T-helper 1 cell (primary cell): ENCODE data around the gene ZNF407.

Source experiments
- DNase-seq, 5 donors: peaks; one replicate each; pipeline ENCODE4 v3.0.0-alpha.2; 2012 to 2020

The ZNF407 gene

GRCh38 chr18:75031717-75032317, 434.1 kb downstream of the ZNF407 start:
- DNase-seq = no peak

- DNase-seq = no peak
Measured at GRCh38 chr18:75033516-75033915, 435.8 kb downstream of the ZNF407 start.

DNA sequence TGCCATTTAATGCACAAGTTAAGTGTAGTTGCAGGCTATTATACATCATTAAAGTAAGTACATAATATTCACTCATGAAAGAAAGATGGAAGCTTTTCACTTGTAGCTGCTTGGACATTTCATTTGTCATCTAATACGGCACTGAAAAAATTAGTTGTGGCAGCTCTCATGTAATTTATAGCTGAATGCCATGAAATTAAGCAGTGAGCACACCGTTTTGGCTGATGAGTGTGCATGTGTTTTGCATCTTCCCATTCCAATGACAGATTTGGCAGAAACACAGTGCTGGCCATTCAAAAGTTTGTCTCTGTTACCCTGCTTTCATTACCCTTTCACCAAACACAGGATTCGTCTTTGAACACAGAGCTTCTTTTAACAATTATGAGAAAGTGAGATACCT, 437.3 kb downstream of the ZNF407 start:
- no peak for DNase-seq

GRCh38 chr18:75035928-75036327, 438.3 kb downstream of the ZNF407 start:
- DNase-seq = peak in 1 of 5 donors; percentile 15

- DNase-seq = no peak
Measured at GRCh38 chr18:75036917-75037688, 439.4 kb downstream of the ZNF407 start.

GRCh38 chr18:75037689-75037955, 440.0 kb downstream of the ZNF407 start:
- DNase-seq = no peak

- no peak for DNase-seq
Measured at GRCh38 chr18:75041586-75041985, 443.9 kb downstream of the ZNF407 start.

GRCh38 chr18:75043478-75043877, 445.8 kb downstream of the ZNF407 start:
- DNase-seq = no peak

GRCh38 chr18:75044296-75044695, 446.6 kb downstream of the ZNF407 start:
- DNase-seq = no peak

- DNase-seq = no peak
Measured at GRCh38 chr18:75044791-75045190, 447.1 kb downstream of the ZNF407 start.

DNA sequence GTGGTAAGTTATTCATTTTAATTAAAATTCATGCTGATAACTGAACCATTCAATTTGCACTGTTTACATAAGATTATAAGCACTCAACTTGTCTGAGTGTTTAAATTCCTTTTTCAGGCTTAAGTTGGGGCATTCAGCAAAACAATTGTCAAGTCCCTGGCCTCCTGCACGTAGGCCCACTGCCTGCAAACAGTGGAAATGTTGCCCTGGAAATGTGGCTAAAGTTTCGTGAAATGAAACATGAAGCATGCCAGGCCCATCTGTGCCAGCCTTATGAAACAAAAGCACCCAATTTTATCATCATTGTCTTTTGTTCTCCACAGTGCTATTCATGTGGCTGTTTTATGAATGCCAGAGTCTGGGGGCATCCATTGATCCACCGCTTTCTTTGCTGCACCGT, 447.6 kb downstream of the ZNF407 start:
- no peak for DNase-seq

DNA sequence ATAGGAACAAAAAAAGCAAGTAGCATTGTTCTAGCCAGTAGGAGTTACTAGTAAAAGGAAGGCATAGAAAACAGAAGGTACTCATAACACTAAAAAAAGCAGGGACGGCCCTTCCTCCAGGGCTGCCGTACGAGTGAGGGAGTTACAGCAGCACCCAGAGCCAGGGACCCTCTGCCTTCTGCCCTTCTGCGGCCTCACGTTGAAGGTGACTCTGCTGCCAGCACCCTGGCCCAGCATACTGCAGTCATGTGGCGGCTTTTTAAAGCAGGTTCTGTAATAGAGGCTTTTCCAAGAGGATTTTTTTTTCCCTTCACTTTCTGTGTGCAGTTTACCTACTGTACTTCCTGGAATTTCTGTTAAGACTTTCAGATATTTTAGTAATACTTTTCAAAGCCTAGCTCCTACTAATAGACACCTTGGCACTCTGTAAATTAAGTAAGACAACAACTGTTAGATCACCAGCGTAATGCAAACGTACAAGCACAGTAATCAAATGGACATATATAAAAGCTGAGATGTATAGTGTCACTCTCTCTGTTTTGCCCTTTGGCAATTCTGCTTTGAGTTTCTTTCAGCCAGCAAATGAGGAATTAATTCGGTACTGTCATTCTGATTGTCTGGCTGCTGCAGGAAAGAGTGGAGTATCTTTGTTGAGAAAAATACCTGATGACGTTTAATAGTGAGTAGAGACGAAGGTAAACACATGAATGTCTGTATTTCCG, 449.7 kb downstream of the ZNF407 start:
- DNase-seq = no peak

- DNase-seq = no peak
Measured at GRCh38 chr18:75048776-75049454, 451.2 kb downstream of the ZNF407 start.

DNA sequence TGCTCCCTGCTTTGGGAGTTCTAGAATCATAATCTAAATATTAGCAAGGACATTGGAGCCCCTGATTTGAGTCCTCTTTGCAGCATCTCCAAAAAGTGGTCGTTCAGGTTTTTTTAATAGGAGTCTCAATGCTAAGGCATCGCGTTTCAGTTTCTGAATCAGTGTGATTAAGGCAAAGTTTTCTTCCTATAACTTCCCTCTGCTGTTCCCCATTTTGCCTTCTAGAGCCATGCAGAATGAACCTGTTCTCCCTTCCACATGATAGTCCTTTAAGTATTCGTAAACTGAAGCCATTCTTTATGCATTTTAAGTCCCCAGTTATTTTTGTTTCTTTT, 451.8 kb downstream of the ZNF407 start:
- no peak for DNase-seq

GRCh38 chr18:75051757-75052156, 454.1 kb downstream of the ZNF407 start:
- no peak for DNase-seq

DNA sequence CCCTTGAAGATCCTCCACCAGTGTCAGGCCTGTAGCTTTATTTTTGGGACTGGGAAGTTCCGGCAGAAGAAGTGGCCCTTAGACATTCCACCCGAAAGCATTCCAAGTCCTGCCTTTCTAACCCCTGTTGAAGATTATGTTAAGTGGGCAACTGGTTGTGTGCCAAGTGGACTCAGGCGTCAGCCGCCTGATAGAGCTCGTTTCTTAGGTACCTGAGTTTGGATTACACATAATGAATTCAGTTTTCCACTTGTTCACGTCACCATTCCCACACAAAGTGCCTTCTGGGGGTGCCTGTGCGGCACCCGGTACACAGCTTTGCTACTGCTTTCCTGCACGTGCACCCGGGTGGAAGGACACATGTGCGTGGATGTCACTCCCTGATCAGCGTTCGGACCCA, 454.8 kb downstream of the ZNF407 start:
- DNase-seq = no peak

GRCh38 chr18:75053028-75053629, 455.5 kb downstream of the ZNF407 start:
- DNase-seq = no peak

- DNase-seq = no peak
Measured at GRCh38 chr18:75054046-75054445, 456.4 kb downstream of the ZNF407 start.

DNA sequence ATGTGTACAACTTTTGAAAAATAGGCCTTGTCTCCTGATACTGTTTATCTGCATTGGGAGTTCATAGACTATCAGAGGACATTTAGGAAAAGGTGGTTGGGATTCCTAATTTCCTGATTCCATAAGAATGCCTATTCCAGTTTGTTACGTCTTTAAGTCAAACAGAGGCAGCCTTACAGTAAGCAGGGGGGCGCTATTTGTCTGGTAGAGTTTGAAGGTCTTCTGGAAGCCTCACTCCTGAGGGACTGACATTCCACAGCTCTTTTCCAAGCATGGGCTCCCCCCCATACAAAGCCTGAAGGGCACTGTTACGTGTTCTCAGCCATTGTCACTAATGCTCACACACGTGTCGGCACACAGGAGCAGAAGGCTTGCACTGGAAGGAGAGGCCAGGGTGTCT, 456.9 kb downstream of the ZNF407 start:
- DNase-seq = no peak

- DNase-seq = no peak
Measured at GRCh38 chr18:75057169-75057960, 459.7 kb downstream of the ZNF407 start.

- DNase-seq = no peak
Measured at GRCh38 chr18:75060185-75060584, 462.5 kb downstream of the ZNF407 start.

GRCh38 chr18:75062297-75062886, 464.7 kb downstream of the ZNF407 start:
- no peak for DNase-seq
